Liver (tissue), 9 donors: ENCODE measurements around the gene IL3. TPM values are rescaled to one million over a fixed set of nuclear protein-coding genes. Genes with fewer than 3 reads are reported as not detected.

ENCODE experiments used
- DNase-seq: peaks from one replicate; pipeline ENCODE4 v3.0.0-alpha.2; 2017; ENCODE audit warnings: low spot score
- H3K27ac ChIP-seq, 2 donors: one replicate each; pipeline ENCODE4 v1.7.0; 2013; ENCODE audit warnings: inconsistent platforms in 2 of 2, low read length in 2 of 2, control low read depth in 1 of 2, low read depth in 1 of 2, mild to moderate bottlenecking in 1 of 2
- H3K27me3 ChIP-seq, 4 donors: one replicate each; pipeline versions ENCODE4 v1.6.1 to v1.7.0; 2013; ENCODE audit warnings: low read length in 3 of 4, inconsistent platforms in 1 of 4, mild to moderate bottlenecking in 1 of 4, moderate library complexity in 1 of 4; ENCODE audit not compliant: control insufficient read depth in 4 of 4, insufficient read depth in 4 of 4
- H3K36me3 ChIP-seq, 4 donors: one replicate each; pipeline versions ENCODE4 v1.6.1 to v1.7.0; 2013; ENCODE audit warnings: low read length in 3 of 4, mild to moderate bottlenecking in 3 of 4, low read depth in 1 of 4, moderate library complexity in 1 of 4; ENCODE audit not compliant: control insufficient read depth in 4 of 4, insufficient read depth in 3 of 4
- H3K4me1 ChIP-seq, 4 donors: one replicate each; pipeline versions ENCODE4 v1.6.1 to v1.7.0; 2013; ENCODE audit warnings: low read length in 3 of 4, mild to moderate bottlenecking in 3 of 4, moderate library complexity in 1 of 4; ENCODE audit not compliant: control insufficient read depth in 4 of 4, insufficient read depth in 4 of 4
- H3K4me3 ChIP-seq, 3 donors: one replicate each; pipeline versions ENCODE4 v1.6.1 to v1.7.0; 2013; ENCODE audit warnings: low read length in 3 of 3, control low read depth in 1 of 3, low read depth in 1 of 3, mild to moderate bottlenecking in 1 of 3
- H3K9ac ChIP-seq, 2 donors: one replicate each; pipeline ENCODE4 v1.7.0; 2013; ENCODE audit warnings: low read length in 2 of 2, mild to moderate bottlenecking in 2 of 2, moderate library complexity in 2 of 2, control low read depth in 1 of 2, low read depth in 1 of 2
- H3K9me3 ChIP-seq, 4 donors: one replicate each; pipeline versions ENCODE4 v1.6.1 to v1.7.0; 2013; ENCODE audit warnings: low read length in 3 of 4; ENCODE audit not compliant: control insufficient read depth in 4 of 4
- CTCF ChIP-seq: fragments of 150-350 bp; IDR thresholded peaks from 2 replicates; pipeline ENCODE4 v1.5.1; 2017; ENCODE audit warnings: improper control_type of control experiment, low read depth, low read length; ENCODE audit not compliant: missing input control
- EGR1 ChIP-seq, 2 donors: IDR thresholded peaks; 2 replicates each; pipeline ENCODE4 v1.6.1; 2016 to 2018; ENCODE audit warnings: antibody characterized with exemption in 2 of 2, low read depth in 2 of 2
- FOXA1 ChIP-seq: IDR thresholded peaks from 2 replicates; pipeline ENCODE4 v1.6.1; 2016; ENCODE audit warnings: antibody characterized with exemption
- FOXA2 ChIP-seq: IDR thresholded peaks from 2 replicates; pipeline ENCODE4 v1.6.1; 2016; ENCODE audit warnings: antibody characterized with exemption
- GABPA ChIP-seq, 2 donors: IDR thresholded peaks in 1 of 2; conservative IDR thresholded peaks in 1 of 2; 2 replicates each; pipeline ENCODE4 v1.6.1; 2016; ENCODE audit warnings: antibody characterized with exemption in 2 of 2, mild to moderate bottlenecking in 1 of 2, moderate library complexity in 1 of 2
- HNF4A ChIP-seq, 2 donors: conservative IDR thresholded peaks; 2 replicates each; pipeline ENCODE4 v1.6.1; 2016; ENCODE audit warnings: antibody characterized with exemption in 2 of 2, mild to moderate bottlenecking in 2 of 2
- HNF4G ChIP-seq: IDR thresholded peaks from 2 replicates; pipeline ENCODE4 v1.6.1; 2016; ENCODE audit warnings: antibody characterized with exemption
- JUND ChIP-seq, 2 donors: IDR thresholded peaks; 2 replicates each; pipeline ENCODE4 v1.6.1; 2016; ENCODE audit warnings: antibody characterized with exemption in 2 of 2
- MAX ChIP-seq: IDR thresholded peaks from 2 replicates; pipeline ENCODE4 v1.6.1; 2016; ENCODE audit warnings: antibody characterized with exemption
- NR2F2 ChIP-seq: IDR thresholded peaks from 2 replicates; pipeline ENCODE4 v1.6.1; 2016; ENCODE audit warnings: antibody characterized with exemption
- RAD21 ChIP-seq, 2 donors: IDR thresholded peaks; 2 replicates each; pipeline ENCODE4 v1.6.1; 2016; ENCODE audit warnings: antibody characterized with exemption in 2 of 2, mild to moderate bottlenecking in 2 of 2
- REST ChIP-seq: IDR thresholded peaks from 2 replicates; pipeline ENCODE4 v1.6.1; 2016; ENCODE audit warnings: antibody characterized with exemption, mild to moderate bottlenecking
- RXRA ChIP-seq, 2 donors: IDR thresholded peaks; 2 replicates each; pipeline ENCODE4 v1.6.1; 2017 to 2018; ENCODE audit warnings: antibody characterized with exemption in 2 of 2, mild to moderate bottlenecking in 1 of 2
- SP1 ChIP-seq: IDR thresholded peaks from 2 replicates; pipeline ENCODE4 v1.6.1; 2018; ENCODE audit warnings: antibody characterized with exemption, mild to moderate bottlenecking
- TAF1 ChIP-seq: conservative IDR thresholded peaks from 2 replicates; pipeline ENCODE4 v1.6.1; 2016; ENCODE audit warnings: antibody characterized with exemption, mild to moderate bottlenecking
- YY1 ChIP-seq: IDR thresholded peaks from 2 replicates; pipeline ENCODE4 v1.6.1; 2016; ENCODE audit warnings: antibody characterized with exemption, mild to moderate bottlenecking
- ZBTB33 ChIP-seq: IDR thresholded peaks from 2 replicates; pipeline ENCODE4 v1.6.1; 2016; ENCODE audit warnings: antibody characterized with exemption
- WGBS: extraction: QIAGEN DNeasy Blood & Tissue Kit; methylation state at CpG from one replicate; pipeline ENCODE4 v1.1.7; 2013; 5-methylcytosine and 5-hydroxymethylcytosine counted together
- polyA plus RNA-seq, 2 donors: library from polyadenylated mRNA; stranded (reverse) in 1 of 2; unstranded in 1 of 2; fragments of 200-250 nt in 1 of 2; fragments of >200 nt in 1 of 2; fragmentation: Nextera tagmentation in 1 of 2; extraction: Ambion mirVana in 1 of 2; gene quantifications; one replicate each; pipeline versions ENCODE4 v1.2.1 to v1.2.3, GENCODE V29; 2013 to 2015
- total RNA-seq, 2 donors: library from RNA; depleted of rRNA; stranded (reverse); fragments of >200 nt; gene quantifications; one replicate each; pipeline ENCODE4 v1.2.3, GENCODE V29; 2014
- donor health status: healthy.
- donor health status: healthy.
- donor health status: healthy.
- donor health status: healthy.
- donor health status: healthy.

IL3 gene
- total and polyA plus RNA-seq, 4 donors = not detected

- Histone ChIP-seq H3K4me1 (peaks cover 0 to 2% (median 0%) of the 10 kb centered on the region in 4 donors), H3K9ac (no peak overlapping the region), H3K36me3 (no peaks in the 10 kb centered on the region), H3K27me3 (no peaks in the 10 kb centered on the region), H3K4me3 (no peak overlapping the region), H3K9me3 (no peaks in the 10 kb centered on the region), H3K27ac (no peak overlapping the region)
- DNase-seq = no peak
- TF ChIP-seq SP1 (no peak), FOXA2 (no peak), JUND (IDR thresholded peaks at IDR 0.05) (no peak), YY1 (no peak)
- WGBS = 94% methylated on average over 13 of the region's 13 CpGs
Measured at GRCh38 chr5:132065951-132066701, 5.7 kb downstream of the IL3 start.

- no peak for TF ChIP-seq MAX
- TF ChIP-seq RXRA (IDR thresholded peaks at IDR 0.05) = no peak
- TF ChIP-seq HNF4G = no peak
- TF ChIP-seq SP1 = no peak
- TF ChIP-seq FOXA1 = no peak
- TF ChIP-seq REST = no peak
- no peak for TF ChIP-seq TAF1
- no peak for TF ChIP-seq GABPA (IDR thresholded peaks at IDR 0.05 in 1 of 2, conservative IDR thresholded peaks at IDR 0.05 in 1 of 2)
- no peak for TF ChIP-seq CTCF
- no peak for TF ChIP-seq RAD21 (IDR thresholded peaks at IDR 0.05)
- TF ChIP-seq YY1 = no peak
- TF ChIP-seq JUND (IDR thresholded peaks at IDR 0.05) = no peak
- TF ChIP-seq EGR1 (IDR thresholded peaks at IDR 0.05; ENCODE audit: low read depth in 2 of 2) = no peak
- TF ChIP-seq HNF4A (conservative IDR thresholded peaks at IDR 0.05) = no peak
- no peak for TF ChIP-seq ZBTB33
- TF ChIP-seq FOXA2 = no peak
- TF ChIP-seq NR2F2 = no peak
- Histone ChIP-seq H3K4me3 (no peak overlapping the region), H3K9ac (no peak overlapping the region), H3K27me3 (no peaks in the 10 kb centered on the region), H3K27ac (no peak overlapping the region), H3K9me3 (no peaks in the 10 kb centered on the region), H3K36me3 (no peaks in the 10 kb centered on the region), H3K4me1 (peaks cover 0 to 2% (median 0%) of the 10 kb centered on the region in 4 donors)
- 96% methylated on average over 4 of the region's 4 CpGs for WGBS
- DNase-seq = no peak
Measured at GRCh38 chr5:132066871-132067270, 6.4 kb downstream of the IL3 start.
